Measurements from ENCODE around the gene CPLX1.

- TF ChIP-seq CTCF (IDR thresholded peaks at IDR 0.05) (no peak), POLR2A (IDR thresholded peaks at IDR 0.05) (no peak)
Measured at GRCh38 chr4:858831-859451, 33.0 kb upstream of the CPLX1 start.

Data from adrenal gland (tissue), 5 donors.